ENCODE results near the gene ICA1L. TPM values are rescaled to one million over a fixed set of nuclear protein-coding genes. Genes with fewer than 3 reads are reported as not detected.

The ICA1L gene
- polyA plus RNA-seq, 6 donors from 2014 or later: 0.89 to 4.8 (median 3.6) TPM

DNA sequence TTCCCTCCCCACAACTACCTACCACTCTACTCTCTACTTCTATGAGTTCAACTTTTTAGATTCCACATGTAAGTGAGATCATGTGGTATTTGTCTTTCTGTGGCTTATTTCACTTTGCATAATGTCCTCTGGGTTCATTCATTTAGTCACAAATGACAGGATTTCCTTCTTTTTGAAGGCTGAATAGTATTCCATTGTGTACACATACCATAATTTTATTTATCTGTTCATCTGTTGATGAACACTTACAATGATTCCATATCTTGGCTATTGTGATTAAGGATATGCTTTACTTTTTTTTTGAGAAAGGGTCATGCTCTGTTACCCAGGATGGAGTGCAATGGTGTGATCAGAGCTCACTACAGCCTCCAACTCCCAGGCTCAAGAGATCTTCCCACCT is 73.6 kb downstream of the ICA1L start:
- ATAC-seq (ENCODE audit: low read depth in 2 of 2): no peak
- H3K4me1 Mint-ChIP-seq: no peaks in the 10 kb centered on the region
- DNase-seq: no peak
- no peaks in the 10 kb centered on the region for H3K27me3 Mint-ChIP-seq
- no peak overlapping the region for H3K27ac Mint-ChIP-seq
- no peak overlapping the region for H3K4me3 Mint-ChIP-seq
- H3K36me3 Mint-ChIP-seq: peaks cover 28 to 36% of the 10 kb centered on the region in 2 donors
- H3K9me3 Mint-ChIP-seq: peaks cover 0 to 13% (median 8%) of the 10 kb centered on the region in 7 donors

- H3K4me3 Mint-ChIP-seq: peak overlapping the region in 1 of 8 donors; percentile 20
- DNase-seq (no peak), ATAC-seq (ENCODE audit: low read depth in 2 of 2) (no peak)
- peaks cover 0 to 1% (median 0%) of the 10 kb centered on the region in 7 donors for H3K9me3 Mint-ChIP-seq
- H3K4me1 Mint-ChIP-seq: peaks cover 0 to 9% (median 0%) of the 10 kb centered on the region in 3 donors
- H3K27me3 Mint-ChIP-seq: no peaks in the 10 kb centered on the region
- H3K36me3 Mint-ChIP-seq: peaks cover 22 to 28% of the 10 kb centered on the region in 2 donors
- H3K27ac Mint-ChIP-seq: peak overlapping the region in 1 of 6 donors; percentile 6
These were observed 80.9 kb downstream of the ICA1L start for GRCh38 chr2:202790676-202791075.

GRCh38 chr2:202786842-202787241 is 84.7 kb downstream of the ICA1L start:
- H3K9me3 Mint-ChIP-seq: no peaks in the 10 kb centered on the region
- peaks cover 23 to 32% of the 10 kb centered on the region in 2 donors for H3K36me3 Mint-ChIP-seq
- no peaks in the 10 kb centered on the region for H3K27me3 Mint-ChIP-seq
- H3K27ac Mint-ChIP-seq: peak overlapping the region in 3 of 6 donors; percentile 20 to 36 (median 30)
- ATAC-seq (ENCODE audit: low read depth in 2 of 2): no peak
- peaks cover 0 to 9% (median 0%) of the 10 kb centered on the region in 3 donors for H3K4me1 Mint-ChIP-seq
- H3K4me3 Mint-ChIP-seq: no peak overlapping the region
- DNase-seq: no peak

- ATAC-seq (ENCODE audit: low read depth in 2 of 2) (no peak), DNase-seq (no peak)
- Mint-ChIP-seq H3K4me3 (no peak overlapping the region), H3K27me3 (no peaks in the 10 kb centered on the region), H3K36me3 (peaks cover 35 to 40% of the 10 kb centered on the region in 2 donors), H3K9me3 (no peaks in the 10 kb centered on the region), H3K27ac (peak overlapping the region in 1 of 6 donors; percentile 65), H3K4me1 (peaks cover 0 to 5% (median 0%) of the 10 kb centered on the region in 3 donors)
These were observed 88.5 kb downstream of the ICA1L start for GRCh38 chr2:202782940-202783558.

- DNase-seq: no peak
- ATAC-seq (ENCODE audit: low read depth in 2 of 2): no peak
These were observed 91.0 kb downstream of the ICA1L start for GRCh38 chr2:202780514-202781021.

GRCh38 chr2:202778217-202778616 is 93.3 kb downstream of the ICA1L start:
- DNase-seq: no peak
- Mint-ChIP-seq H3K36me3 (peaks cover 28 to 33% of the 10 kb centered on the region in 2 donors), H3K9me3 (no peaks in the 10 kb centered on the region), H3K27me3 (no peaks in the 10 kb centered on the region), H3K27ac (peak overlapping the region in 2 of 6 donors; percentile 20 to 36), H3K4me3 (no peak overlapping the region), H3K4me1 (peaks cover 0 to 5% (median 0%) of the 10 kb centered on the region in 3 donors)
- no peak for ATAC-seq (ENCODE audit: low read depth in 2 of 2)

More at GRCh38 chr2:202780514-202781021, 91.0 kb downstream of the ICA1L start:
- H3K36me3 Mint-ChIP-seq: peaks cover 19 to 27% of the 10 kb centered on the region in 2 donors
- no peak overlapping the region for H3K4me3 Mint-ChIP-seq
- no peaks in the 10 kb centered on the region for H3K27me3 Mint-ChIP-seq
- peaks cover 0 to 5% (median 0%) of the 10 kb centered on the region in 3 donors for H3K4me1 Mint-ChIP-seq
- H3K27ac Mint-ChIP-seq: peak overlapping the region in 3 of 6 donors; percentile 5 to 42 (median 31)
- H3K9me3 Mint-ChIP-seq: no peaks in the 10 kb centered on the region

DNA sequence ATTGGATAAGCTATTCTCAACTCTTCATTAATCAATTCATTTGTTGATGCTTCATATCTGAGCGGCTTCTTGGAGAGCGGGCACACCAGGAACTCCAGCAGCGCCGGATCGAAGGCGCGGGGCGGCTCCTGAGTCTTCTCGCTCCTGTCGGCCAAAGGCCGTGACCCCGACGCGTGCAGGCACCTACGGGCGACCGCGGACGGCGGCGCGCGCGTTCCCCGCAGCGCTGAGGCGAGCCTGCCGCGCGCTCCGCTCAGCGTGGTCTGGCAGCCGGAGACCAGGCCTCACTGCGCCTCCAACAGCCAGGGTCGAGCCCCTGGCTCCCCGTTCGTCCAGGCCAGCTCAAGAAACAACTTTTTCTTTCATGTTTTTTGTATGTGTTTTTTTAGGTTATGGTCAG is 97.5 kb downstream of the ICA1L start:
- Mint-ChIP-seq H3K4me1 (peaks cover 0 to 4% (median 3%) of the 10 kb centered on the region in 3 donors), H3K9me3 (no peaks in the 10 kb centered on the region), H3K27ac (peak overlapping the region in 2 of 6 donors; percentile 24 to 40), H3K27me3 (no peaks in the 10 kb centered on the region), H3K4me3 (no peak overlapping the region), H3K36me3 (peaks cover 10 to 30% of the 10 kb centered on the region in 2 donors)
- ATAC-seq (ENCODE audit: low read depth in 2 of 2) (no peak), DNase-seq (no peak)

DNA sequence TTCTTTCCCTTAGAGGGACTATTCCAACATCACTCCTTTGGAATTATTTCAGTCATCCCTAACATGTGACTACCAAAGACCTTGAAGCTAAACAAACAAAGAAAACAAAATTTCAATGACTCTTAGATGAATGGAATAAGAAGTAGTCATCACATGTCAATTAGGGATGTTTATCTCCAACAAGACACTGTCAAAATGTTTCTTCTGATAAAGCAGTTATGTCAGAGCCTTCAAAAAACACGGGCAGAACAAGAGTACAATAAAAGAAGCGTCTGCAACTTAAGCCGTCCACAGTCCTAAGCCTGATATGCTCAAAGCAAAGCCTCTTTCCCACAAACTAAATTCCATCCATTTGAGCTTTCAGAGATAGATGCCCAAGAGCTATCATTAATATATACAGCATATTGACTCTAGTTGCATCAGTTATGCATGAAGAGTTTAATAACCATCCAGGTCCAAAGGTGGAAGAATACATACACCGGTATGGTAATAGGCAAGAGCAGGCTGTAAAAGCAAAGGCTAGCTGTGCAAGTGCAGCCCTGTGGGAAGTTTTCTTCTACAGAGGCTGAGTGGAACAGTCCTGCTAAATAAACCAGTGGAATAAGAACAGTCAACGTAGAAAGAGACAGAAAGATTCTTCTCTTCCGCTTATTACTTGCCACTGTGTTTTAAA is 98.1 kb downstream of the ICA1L start:
- Mint-ChIP-seq H3K4me1 (peaks cover 0 to 3% (median 0%) of the 10 kb centered on the region in 3 donors), H3K9me3 (no peaks in the 10 kb centered on the region), H3K27me3 (no peaks in the 10 kb centered on the region), H3K36me3 (peaks cover 10 to 23% of the 10 kb centered on the region in 2 donors), H3K4me3 (no peak overlapping the region), H3K27ac (peak overlapping the region in 1 of 6 donors; percentile 56)
- DNase-seq (no peak), ATAC-seq (ENCODE audit: low read depth in 2 of 2) (no peak)

DNA sequence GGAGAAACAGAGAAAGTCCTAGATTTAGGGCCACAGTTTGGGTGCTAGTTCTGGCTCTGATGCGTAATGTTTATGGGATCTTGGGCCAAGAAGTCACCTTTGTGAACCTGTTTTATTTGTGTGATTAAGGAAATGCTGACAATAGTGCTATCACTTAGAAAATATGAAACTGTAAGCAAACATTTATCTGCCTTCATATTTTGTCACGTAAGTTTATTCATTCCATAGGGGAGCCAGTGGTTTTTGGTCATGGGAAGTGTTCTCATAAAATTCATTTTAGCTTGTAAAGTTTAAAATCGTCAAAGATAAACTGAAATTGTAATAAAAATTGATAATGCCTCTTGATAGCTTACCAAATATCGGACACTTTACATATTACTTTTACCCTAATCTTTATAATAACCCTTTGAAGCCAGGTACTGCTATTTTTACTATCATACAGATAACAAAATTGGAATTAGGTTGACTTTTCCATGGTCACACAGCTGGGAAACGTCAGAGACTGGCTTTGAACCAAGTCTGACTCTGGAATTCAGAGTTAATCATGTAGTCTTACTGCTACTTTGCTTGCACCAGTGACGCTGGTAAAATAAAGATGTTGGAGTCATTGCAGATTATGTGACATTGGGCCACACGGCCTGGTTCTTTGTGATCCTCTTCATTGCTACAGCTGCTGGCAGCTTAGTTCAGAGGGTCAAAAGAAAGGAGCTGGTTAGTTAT is 99.7 kb downstream of the ICA1L start:
- Mint-ChIP-seq H3K36me3 (peaks cover 10 to 26% of the 10 kb centered on the region in 2 donors), H3K27ac (no peak overlapping the region), H3K4me1 (peaks cover 5 to 7% (median 6%) of the 10 kb centered on the region in 3 donors), H3K4me3 (no peak overlapping the region), H3K9me3 (no peaks in the 10 kb centered on the region), H3K27me3 (no peaks in the 10 kb centered on the region)
- no peak for DNase-seq
- ATAC-seq (ENCODE audit: low read depth in 2 of 2): no peak

DNA sequence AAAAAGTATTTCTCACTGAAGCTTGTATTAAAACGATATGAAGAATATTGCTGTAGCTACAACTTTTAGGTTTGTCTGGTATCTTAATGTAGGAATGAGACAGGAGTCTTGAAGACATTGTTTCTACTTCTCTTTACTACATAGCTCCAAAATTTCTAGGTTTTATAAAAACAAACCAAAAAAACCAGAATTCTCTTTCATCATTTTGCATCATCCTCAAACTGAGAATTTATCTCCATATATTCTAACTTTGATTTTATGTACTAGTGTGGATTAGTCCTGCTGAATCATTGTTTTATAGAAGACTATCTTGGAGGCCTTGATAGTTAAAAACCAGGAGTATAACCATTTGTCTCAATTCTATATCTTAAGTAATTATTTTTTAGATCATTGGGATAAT is 100.2 kb downstream of the ICA1L start:
- Mint-ChIP-seq H3K27ac (no peak overlapping the region), H3K4me1 (peaks cover 5 to 7% (median 6%) of the 10 kb centered on the region in 3 donors), H3K36me3 (peaks cover 16 to 26% of the 10 kb centered on the region in 2 donors), H3K9me3 (no peaks in the 10 kb centered on the region), H3K4me3 (no peak overlapping the region), H3K27me3 (no peaks in the 10 kb centered on the region)
- ATAC-seq (ENCODE audit: low read depth in 2 of 2) (no peak), DNase-seq (no peak)

- H3K9me3 Mint-ChIP-seq: no peaks in the 10 kb centered on the region
- no peaks in the 10 kb centered on the region for H3K27me3 Mint-ChIP-seq
- peaks cover 10 to 29% of the 10 kb centered on the region in 2 donors for H3K36me3 Mint-ChIP-seq
- H3K27ac Mint-ChIP-seq: no peak overlapping the region
- H3K4me3 Mint-ChIP-seq: no peak overlapping the region
- H3K4me1 Mint-ChIP-seq: peaks cover 8 to 20% (median 16%) of the 10 kb centered on the region in 3 donors
- no peak for ATAC-seq (ENCODE audit: low read depth in 2 of 2)
- DNase-seq: no peak
These were observed 102.4 kb downstream of the ICA1L start for GRCh38 chr2:202769201-202769600.

- Mint-ChIP-seq H3K27ac (peak overlapping the region in 2 of 6 donors; percentile 4 to 37), H3K36me3 (peaks cover 17 to 36% of the 10 kb centered on the region in 2 donors), H3K9me3 (no peaks in the 10 kb centered on the region), H3K4me3 (no peak overlapping the region), H3K4me1 (peaks cover 13 to 30% (median 25%) of the 10 kb centered on the region in 3 donors), H3K27me3 (no peaks in the 10 kb centered on the region)
- ATAC-seq (ENCODE audit: low read depth in 2 of 2): no peak
- DNase-seq: no peak
These were observed 103.3 kb downstream of the ICA1L start for GRCh38 chr2:202768273-202768672.

GRCh38 chr2:202765436-202765835 is 106.1 kb downstream of the ICA1L start:
- H3K9me3 Mint-ChIP-seq: no peaks in the 10 kb centered on the region
- peaks cover 29 to 46% of the 10 kb centered on the region in 2 donors for H3K36me3 Mint-ChIP-seq
- DNase-seq (no peak), ATAC-seq (ENCODE audit: low read depth in 2 of 2) (no peak)
- H3K27me3 Mint-ChIP-seq: no peaks in the 10 kb centered on the region
- no peak overlapping the region for H3K4me3 Mint-ChIP-seq
- H3K27ac Mint-ChIP-seq: peak overlapping the region in 3 of 6 donors; percentile 44 to 69 (median 65)
- H3K4me1 Mint-ChIP-seq: peaks cover 21 to 50% (median 40%) of the 10 kb centered on the region in 3 donors

Measured in naive B cell (primary cell).